Measurements from ENCODE around the gene ZBTB20. TPM values are rescaled to one million over a fixed set of nuclear protein-coding genes. Genes with fewer than 3 reads are reported as not detected.

Gene ZBTB20
- total RNA-seq, 3 donors from 2014 or later (not counting 1 experiment from before 2014, with no cell fraction given): 52.7 to 58.3 (median 55.9) TPM

GRCh38 chr3:114624571-114625181 is 522.4 kb downstream of the ZBTB20 start:
- H3K4me3 ChIP-seq (ENCODE audit: low read length): no peak overlapping the region
- intact Hi-C loops (cut with micrococcal nuclease): no loop called here
- no peaks in the 10 kb centered on the region for H3K9me3 ChIP-seq (ENCODE audit: control insufficient read depth, insufficient read depth, low read length)
- H3K36me3 ChIP-seq (ENCODE audit: control insufficient read depth, insufficient read depth, low read length): no peaks in the 10 kb centered on the region
- Mint-ChIP-seq H3K36me3 (no peaks in the 10 kb centered on the region), H3K27ac (no peak overlapping the region), H3K4me3 (no peak overlapping the region), H3K27me3 (ENCODE audit: low read depth in 2 of 2) (no peaks in the 10 kb centered on the region), H3K9me3 (no peaks in the 10 kb centered on the region), H3K4me1 (peaks cover 14 to 16% of the 10 kb centered on the region in 2 donors)
- ATAC-seq (no peak), DNase-seq (no peak)
- H3K27ac ChIP-seq (ENCODE audit: low read length): no peak overlapping the region
- no peak for TF ChIP-seq CTCF (IDR thresholded peaks at IDR 0.05)
- H3K27me3 ChIP-seq (ENCODE audit: control insufficient read depth, insufficient read depth, low read length): no peaks in the 10 kb centered on the region
- no peaks in the 10 kb centered on the region for H3K4me1 ChIP-seq (ENCODE audit: control insufficient read depth, insufficient read depth, low read length)
- 94% methylated on average over 10 of the region's 10 CpGs for WGBS (ENCODE audit: insufficient coverage)

- Mint-ChIP-seq H3K4me1 (peaks cover 14 to 16% of the 10 kb centered on the region in 2 donors), H3K36me3 (no peaks in the 10 kb centered on the region), H3K4me3 (no peak overlapping the region), H3K9me3 (no peaks in the 10 kb centered on the region), H3K27me3 (ENCODE audit: low read depth in 2 of 2) (no peaks in the 10 kb centered on the region), H3K27ac (no peak overlapping the region)
- ATAC-seq (no peak), DNase-seq (no peak)
- Histone ChIP-seq H3K36me3 (ENCODE audit: control insufficient read depth, insufficient read depth, low read length) (no peaks in the 10 kb centered on the region), H3K4me3 (ENCODE audit: low read length) (no peak overlapping the region), H3K4me1 (ENCODE audit: control insufficient read depth, insufficient read depth, low read length) (no peaks in the 10 kb centered on the region), H3K27me3 (ENCODE audit: control insufficient read depth, insufficient read depth, low read length) (no peaks in the 10 kb centered on the region), H3K9me3 (ENCODE audit: control insufficient read depth, insufficient read depth, low read length) (no peaks in the 10 kb centered on the region), H3K27ac (ENCODE audit: low read length) (no peak overlapping the region)
- no peak for TF ChIP-seq CTCF (IDR thresholded peaks at IDR 0.05)
- intact Hi-C loops (cut with micrococcal nuclease): no loop called here
- WGBS (ENCODE audit: insufficient coverage): 100% methylated on average over 4 of the region's 6 CpGs
These were observed 523.0 kb downstream of the ZBTB20 start for GRCh38 chr3:114624047-114624445.

GRCh38 chr3:114623420-114624046 is 523.6 kb downstream of the ZBTB20 start:
- no peaks in the 10 kb centered on the region for H3K36me3 ChIP-seq (ENCODE audit: control insufficient read depth, insufficient read depth, low read length)
- H3K27me3 Mint-ChIP-seq (ENCODE audit: low read depth in 2 of 2): no peaks in the 10 kb centered on the region
- H3K27ac ChIP-seq (ENCODE audit: low read length): no peak overlapping the region
- TF ChIP-seq CTCF (IDR thresholded peaks at IDR 0.05): no peak
- H3K4me1 ChIP-seq (ENCODE audit: control insufficient read depth, insufficient read depth, low read length): no peaks in the 10 kb centered on the region
- no peak for ATAC-seq
- no peak overlapping the region for H3K4me3 ChIP-seq (ENCODE audit: low read length)
- H3K27ac Mint-ChIP-seq: no peak overlapping the region
- intact Hi-C loops (cut with micrococcal nuclease): no loop called here
- H3K9me3 Mint-ChIP-seq: no peaks in the 10 kb centered on the region
- peaks cover 14 to 16% of the 10 kb centered on the region in 2 donors for H3K4me1 Mint-ChIP-seq
- no peaks in the 10 kb centered on the region for H3K36me3 Mint-ChIP-seq
- H3K9me3 ChIP-seq (ENCODE audit: control insufficient read depth, insufficient read depth, low read length): no peaks in the 10 kb centered on the region
- 89% methylated on average over 3 of the region's 5 CpGs for WGBS (ENCODE audit: insufficient coverage)
- DNase-seq: no peak
- H3K4me3 Mint-ChIP-seq: no peak overlapping the region
- no peaks in the 10 kb centered on the region for H3K27me3 ChIP-seq (ENCODE audit: control insufficient read depth, insufficient read depth, low read length)
